HG03432 (cell line): ENCODE measurements around the gene MYG1.

Source experiments
- ATAC-seq: cut with Tn5 transposase; IDR thresholded peaks from one replicate; pipeline ENCODE4 v1.9.1; 2021; ENCODE audit warnings: mild to moderate bottlenecking, moderate library complexity; ENCODE audit not compliant: unreplicated experiment

The MYG1 gene, protein sequence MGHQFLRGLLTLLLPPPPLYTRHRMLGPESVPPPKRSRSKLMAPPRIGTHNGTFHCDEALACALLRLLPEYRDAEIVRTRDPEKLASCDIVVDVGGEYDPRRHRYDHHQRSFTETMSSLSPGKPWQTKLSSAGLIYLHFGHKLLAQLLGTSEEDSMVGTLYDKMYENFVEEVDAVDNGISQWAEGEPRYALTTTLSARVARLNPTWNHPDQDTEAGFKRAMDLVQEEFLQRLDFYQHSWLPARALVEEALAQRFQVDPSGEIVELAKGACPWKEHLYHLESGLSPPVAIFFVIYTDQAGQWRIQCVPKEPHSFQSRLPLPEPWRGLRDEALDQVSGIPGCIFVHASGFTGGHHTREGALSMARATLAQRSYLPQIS

GRCh38 chr12:53299454-53300180, at the start of gene MYG1:
MYG1 (plus strand) TSS chr12:53299695; CDS start chr12:53299738, 43 bp downstream.
- ATAC-seq, result peak; percentile 79

GRCh38 chr12:53251477-53252348, 47.8 kb upstream of the MYG1 start:
- ATAC-seq, result peak; percentile 76

GRCh38 chr12:53252349-53252916, 47.1 kb upstream of the MYG1 start:
- peak; percentile 10 for ATAC-seq

DNA sequence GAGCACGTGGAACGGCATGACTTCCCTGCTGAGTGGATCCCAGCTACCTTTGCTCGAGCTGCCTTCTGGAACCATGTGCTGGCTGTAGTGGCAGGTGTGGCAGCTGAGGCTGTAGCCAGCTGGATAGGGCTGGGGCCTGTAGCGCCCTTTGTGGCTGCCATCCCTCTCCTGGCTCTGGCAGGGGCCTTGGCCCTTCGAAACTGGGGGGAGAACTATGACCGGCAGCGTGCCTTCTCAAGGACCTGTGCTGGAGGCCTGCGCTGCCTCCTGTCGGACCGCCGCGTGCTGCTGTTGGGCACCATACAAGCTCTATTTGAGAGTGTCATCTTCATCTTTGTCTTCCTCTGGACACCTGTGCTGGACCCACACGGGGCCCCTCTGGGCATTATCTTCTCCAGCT, 46.2 kb upstream of the MYG1 start:
- ATAC-seq, result no peak

DNA sequence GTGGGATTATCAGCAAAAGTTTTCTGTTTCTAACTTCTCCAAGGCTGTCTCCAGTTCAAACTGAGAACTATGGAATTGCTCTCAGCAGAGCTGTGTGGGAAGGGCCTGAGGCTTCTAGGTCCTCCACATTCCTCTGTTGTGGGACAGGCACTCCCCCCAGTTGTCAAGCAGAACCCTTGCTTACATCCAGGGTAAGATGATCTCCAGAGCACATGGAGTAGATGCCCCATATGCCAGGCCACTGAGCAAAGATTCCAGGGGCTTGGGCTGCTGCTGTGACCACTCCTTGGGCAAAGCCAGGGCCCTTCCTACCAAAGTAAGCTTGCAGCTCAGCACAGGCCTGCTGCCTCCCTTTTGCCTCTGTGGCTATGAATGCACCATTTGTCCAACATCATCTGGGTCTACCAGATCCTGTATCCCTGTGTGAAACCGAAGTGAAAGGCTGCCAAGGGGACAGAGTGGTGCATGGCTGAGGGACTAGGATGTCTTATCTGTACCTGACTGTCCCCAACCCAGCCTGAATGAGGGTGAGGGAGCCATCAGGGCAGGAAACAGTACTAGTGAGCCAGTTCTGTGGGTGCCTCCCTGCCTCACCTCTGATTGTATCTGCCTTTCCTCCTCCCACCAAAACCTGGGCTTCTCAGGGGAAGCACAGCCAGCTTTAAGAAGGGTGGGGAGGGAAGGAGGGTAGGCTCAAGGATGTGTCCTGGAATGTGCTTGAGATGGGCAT, 44.5 kb upstream of the MYG1 start:
- ATAC-seq, result no peak

DNA sequence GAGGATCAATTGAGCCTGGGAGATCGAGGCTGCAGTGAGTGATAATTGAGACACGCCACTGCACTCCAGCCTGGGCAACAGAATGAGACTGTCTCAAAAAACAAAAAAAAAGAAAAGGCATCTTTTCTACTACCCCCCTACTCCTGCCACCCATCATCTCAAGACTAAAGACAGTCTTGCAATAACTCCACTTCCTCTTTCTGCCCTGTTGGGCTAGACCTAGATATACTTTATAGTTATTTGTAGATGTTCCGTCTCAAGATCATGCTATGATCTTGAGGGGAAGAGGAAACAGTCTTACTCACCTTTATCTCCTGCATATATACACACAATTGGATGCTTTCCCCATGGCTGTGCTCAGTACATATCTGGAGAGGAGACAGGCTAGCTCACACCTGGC, 43.5 kb upstream of the MYG1 start:
- ATAC-seq, result no peak

GRCh38 chr12:53258541-53259539, 40.7 kb upstream of the MYG1 start:
- no peak for ATAC-seq

- ATAC-seq, result no peak
Observed at GRCh38 chr12:53259891-53260290, 39.6 kb upstream of the MYG1 start.

DNA sequence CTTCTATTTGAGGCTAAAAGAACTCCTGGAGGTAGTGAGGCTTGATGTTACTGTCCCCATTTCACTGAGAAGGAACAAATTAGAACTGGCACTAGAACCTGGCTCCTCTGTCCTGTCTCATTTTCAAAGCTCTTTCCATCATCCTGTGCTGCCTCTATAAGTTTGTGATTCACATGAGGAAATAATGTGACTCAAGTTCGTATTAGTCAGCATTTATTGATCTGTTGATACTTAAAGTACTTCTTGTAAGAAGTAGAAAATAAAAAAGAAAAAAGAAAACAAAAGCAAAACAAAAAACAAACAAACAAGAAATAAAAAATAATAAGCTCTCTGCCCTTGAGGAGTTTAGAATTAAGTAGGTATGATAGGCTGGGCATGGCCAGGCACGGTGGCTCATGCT, 33.7 kb upstream of the MYG1 start:
- no peak for ATAC-seq

DNA sequence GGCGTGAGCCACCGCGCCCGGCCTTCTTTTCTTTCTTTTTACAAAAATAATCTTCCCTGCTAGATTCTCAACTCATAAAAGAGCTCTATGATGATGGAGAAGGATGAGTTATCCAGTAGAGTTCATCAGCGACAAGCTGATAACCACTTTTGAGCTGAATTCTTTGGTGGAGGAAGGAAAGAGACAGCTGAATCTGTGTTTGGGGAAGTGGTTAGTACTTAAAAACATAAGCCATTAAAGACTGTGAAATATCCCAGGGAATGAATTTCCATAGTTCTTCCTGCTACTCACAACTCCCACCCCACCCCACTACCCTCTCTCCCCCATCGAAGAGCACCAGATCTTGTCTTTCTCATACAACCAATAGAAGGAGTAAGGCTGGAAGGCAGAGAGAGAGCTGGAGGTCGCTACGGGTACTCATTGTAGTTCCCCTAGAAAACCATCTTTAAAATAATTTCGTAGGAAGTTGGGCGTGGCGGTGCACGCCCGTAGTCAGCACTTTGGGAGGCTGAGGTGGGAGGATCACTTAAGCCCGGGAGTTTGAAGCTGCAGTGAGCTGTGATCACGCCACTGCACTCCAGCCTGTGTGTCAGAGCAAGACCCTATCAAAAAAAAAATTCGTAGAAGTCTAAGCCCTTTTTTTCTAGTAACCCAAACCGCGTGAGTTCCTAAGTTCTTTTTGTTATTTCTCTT, 32.0 kb upstream of the MYG1 start:
- ATAC-seq, result peak; percentile 26

DNA sequence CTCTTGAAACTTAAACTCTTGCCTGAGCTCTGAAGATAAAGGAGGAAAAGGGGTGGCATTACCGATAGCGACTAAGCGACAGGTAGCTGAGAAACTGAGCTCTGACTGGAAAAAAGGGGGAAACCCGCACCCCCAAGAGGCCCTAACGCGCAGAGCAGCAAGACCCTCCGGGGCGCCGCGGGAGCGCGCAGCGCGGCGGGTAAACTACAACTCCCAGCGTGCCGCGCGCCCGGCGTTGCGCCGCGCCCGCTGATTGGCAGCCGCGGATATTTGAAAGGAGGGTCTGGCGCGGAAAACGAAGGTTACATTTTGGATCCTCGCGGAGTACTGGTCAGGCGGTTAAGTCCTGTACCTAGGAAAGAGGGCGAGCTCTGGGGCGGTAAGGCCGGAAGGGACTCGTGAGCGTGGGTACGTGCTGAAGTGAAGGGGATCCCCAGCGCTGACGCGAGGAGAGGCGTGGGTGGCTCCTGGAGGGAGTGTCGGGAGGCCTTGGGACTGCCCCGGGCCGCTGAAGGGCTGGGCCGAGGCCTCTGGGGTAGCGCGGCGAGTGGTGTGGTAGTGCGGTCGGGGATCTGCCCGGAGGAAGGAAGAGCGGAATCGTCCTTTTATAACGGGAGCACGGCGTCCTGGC, 31.4 kb upstream of the MYG1 start, which contains the start of gene ESPL1:
Gene ESPL1, plus strand, starts transcription at position 301 of the 631 bp plus-strand sequence. CDS start 468 bp downstream, outside the sequence.
- ATAC-seq, result peak; percentile 87

DNA sequence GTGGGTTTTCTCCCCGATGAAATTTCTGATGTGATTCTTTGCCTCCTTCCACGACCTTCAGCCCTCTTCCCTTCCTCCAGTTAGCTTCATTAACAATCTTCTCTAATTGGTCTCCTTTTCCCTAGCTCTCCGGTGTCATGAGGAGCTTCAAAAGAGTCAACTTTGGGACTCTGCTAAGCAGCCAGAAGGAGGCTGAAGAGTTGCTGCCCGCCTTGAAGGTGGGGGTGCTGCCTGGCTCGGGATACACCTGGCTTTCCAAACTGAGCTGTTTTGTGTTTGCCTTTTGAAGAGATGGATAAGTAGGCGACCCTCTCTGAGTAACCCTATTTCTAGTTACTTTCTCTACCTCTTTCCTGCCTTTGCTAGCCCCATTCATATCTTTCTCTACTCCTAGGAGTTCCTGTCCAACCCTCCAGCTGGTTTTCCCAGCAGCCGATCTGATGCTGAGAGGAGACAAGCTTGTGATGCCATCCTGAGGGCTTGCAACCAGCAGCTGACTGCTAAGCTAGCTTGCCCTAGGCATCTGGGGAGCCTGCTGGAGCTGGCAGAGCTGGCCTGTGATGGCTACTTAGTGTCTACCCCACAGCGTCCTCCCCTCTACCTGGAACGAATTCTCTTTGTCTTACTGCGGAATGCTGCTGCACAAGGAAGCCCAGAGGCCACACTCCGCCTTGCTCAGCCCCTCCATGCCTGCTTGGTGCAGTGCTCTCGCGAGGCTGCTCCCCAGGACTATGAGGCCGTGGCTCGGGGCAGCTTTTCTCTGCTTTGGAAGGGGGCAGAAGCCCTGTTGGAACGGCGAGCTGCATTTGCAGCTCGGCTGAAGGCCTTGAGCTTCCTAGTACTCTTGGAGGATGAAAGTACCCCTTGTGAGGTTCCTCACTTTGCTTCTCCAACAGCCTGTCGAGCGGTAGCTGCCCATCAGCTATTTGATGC, 30.6 kb upstream of the MYG1 start:
- ATAC-seq, result no peak

DNA sequence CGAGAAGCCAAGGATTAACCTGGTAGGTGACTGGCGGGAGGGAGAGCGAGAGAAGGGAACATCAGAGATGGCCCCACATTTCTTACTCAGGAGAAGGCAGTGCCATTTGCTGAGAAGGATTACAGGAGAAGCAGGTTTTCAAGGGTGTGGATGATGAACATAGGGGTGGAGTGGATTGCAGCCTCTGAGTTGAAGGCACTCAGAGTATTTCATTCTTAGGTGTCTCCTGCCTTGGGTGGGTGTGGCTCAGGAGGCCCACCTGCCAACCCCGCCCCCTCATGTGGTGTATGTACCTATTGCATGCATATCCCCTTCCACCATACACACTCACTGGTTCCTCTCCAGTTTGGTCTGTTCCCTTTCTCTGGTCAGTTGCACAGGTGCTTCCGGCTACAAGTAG, 25.1 kb upstream of the MYG1 start:
- ATAC-seq, result no peak

- no peak for ATAC-seq
Observed at GRCh38 chr12:53276511-53276910, 23.0 kb upstream of the MYG1 start.

DNA sequence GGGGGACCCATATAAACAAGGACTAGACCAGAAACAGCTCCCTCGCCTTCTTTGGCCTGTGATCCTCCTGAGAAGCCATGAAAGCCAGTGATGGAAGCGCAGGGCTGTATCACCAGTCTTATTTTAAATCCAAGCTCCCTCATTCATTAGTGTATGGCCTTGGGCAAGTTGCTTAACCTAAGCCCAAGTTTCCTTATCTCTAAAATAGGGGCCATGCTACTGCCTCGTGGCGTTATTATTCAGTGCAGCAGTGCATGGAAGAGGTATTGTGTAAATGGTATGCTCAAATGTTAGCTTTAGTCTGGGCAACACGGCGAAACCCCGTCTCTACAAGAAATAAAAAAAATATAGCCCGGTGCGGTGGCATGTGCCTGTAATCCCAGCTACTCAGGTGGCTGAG, 21.5 kb upstream of the MYG1 start:
- ATAC-seq, result no peak

GRCh38 chr12:53279283-53279869, 20.1 kb upstream of the MYG1 start:
- ATAC-seq, result no peak
